GM18870 (cell line): Measurements from ENCODE around the gene LYPD1.

Experiments
- ATAC-seq: cut with Tn5 transposase; IDR thresholded peaks from one replicate; pipeline ENCODE4 v1.9.1; 2021; ENCODE audit warnings: moderate library complexity; ENCODE audit not compliant: unreplicated experiment

LYPD1 gene

DNA sequence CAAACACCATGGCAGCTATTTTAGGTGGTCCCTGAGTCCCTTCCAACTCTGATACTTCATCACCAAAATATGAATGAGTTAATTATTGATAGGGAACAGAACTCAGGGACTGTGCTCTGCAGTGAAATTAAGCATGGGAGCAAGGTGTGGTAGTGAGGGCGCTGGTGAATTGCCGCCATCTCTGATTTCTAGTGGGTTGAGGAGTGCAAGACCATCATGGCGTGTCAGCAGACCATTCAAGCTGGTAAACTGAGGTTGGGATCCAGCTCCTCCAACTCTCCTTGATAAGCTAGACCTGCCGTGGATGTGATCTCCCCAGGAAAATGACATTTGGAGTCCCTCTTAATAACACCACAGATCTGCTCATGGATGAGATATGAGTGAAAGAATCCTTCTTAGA, 70.4 kb downstream of the LYPD1 start:
- no peak for ATAC-seq

DNA sequence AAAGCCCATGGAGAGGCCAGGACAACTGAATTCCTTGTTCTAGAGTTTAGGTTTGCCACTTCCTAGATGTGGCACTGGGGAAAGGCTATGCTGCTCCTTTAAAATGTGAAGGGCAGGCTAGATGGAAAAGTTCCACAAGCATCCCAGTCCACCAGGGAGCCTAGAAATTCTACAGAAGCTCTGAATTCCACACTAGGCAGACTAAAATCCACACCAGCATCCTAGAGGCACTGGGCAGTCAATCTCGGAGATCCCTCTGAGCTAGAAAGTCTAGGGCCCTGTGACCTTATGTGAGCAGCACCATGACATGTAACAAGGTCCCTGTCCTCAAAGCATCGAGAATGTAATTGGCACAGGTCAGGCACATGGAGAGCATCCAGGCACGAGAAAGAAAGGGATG, 71.5 kb downstream of the LYPD1 start:
- ATAC-seq = no peak

- no peak for ATAC-seq
Observed at GRCh38 chr2:132597831-132598230, 72.2 kb downstream of the LYPD1 start.

DNA sequence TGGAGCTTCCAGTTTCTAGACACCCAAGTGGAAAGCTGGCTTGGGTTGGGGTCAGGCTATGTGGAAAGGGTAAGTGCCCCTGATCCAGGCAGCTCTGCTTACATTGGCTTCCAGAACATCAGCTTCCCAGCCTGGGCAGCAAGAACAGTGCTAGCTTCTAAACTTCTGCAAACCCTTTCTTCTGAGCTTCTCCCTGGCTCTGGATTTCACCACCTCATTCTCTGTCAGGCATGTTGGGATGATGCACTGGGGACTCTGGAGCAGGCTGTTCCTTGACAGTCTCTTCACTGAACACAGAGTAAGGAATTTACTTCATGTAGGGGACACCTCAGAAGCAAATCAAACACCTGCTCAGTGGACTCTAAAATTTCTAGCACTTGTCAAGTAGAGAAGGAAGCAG, 72.8 kb downstream of the LYPD1 start:
- ATAC-seq = no peak

GRCh38 chr2:132595693-132596092, 74.3 kb downstream of the LYPD1 start:
- no peak for ATAC-seq

- ATAC-seq = no peak
Observed at GRCh38 chr2:132595186-132595585, 74.8 kb downstream of the LYPD1 start.
